Keratinocyte (primary cell): ENCODE measurements around the gene SMG6. TPM values are rescaled to one million over a fixed set of nuclear protein-coding genes. Genes with fewer than 3 reads are reported as not detected.

Source experiments
- DNase-seq: peaks from one replicate; pipeline ENCODE4 v3.0.0-alpha.2; 2011; ENCODE audit warnings: low read depth, missing footprints, low spot score
- FAIRE-seq: peaks from 2 replicates; lab custom pipeline; 2011; peaks lifted over from hg19 to GRCh38; lab: Jason Lieb, UNC
- H2AFZ ChIP-seq: 2 replicates; pipeline ENCODE4 v1.6.0; 2012; ENCODE audit warnings: low read length, control low read depth, inconsistent platforms; ENCODE audit not compliant: control insufficient read depth
- H3K27ac ChIP-seq: 2 replicates; pipeline ENCODE4 v1.5.1; 2011; ENCODE audit warnings: low read length; ENCODE audit not compliant: control insufficient read depth, insufficient read depth
- H3K27me3 ChIP-seq: 3 replicates; pipeline ENCODE4 v1.6.0; 2011; ENCODE audit warnings: low read length; ENCODE audit not compliant: control insufficient read depth, insufficient read depth; ENCODE audit errors: extremely low read depth
- H3K36me3 ChIP-seq, 2 experiments: 2 replicates in 1 of 2; 3 replicates in 1 of 2; pipeline ENCODE4 v1.5.1; 2011; ENCODE audit warnings: low read length in 2 of 2, mild to moderate bottlenecking in 1 of 2; ENCODE audit not compliant: control insufficient read depth in 2 of 2, insufficient read depth in 2 of 2; ENCODE audit errors: extremely low read depth in 1 of 2
- H3K4me1 ChIP-seq: 3 replicates; pipeline ENCODE4 v1.5.1; 2011; ENCODE audit warnings: low read length; ENCODE audit not compliant: control insufficient read depth, insufficient read depth; ENCODE audit errors: extremely low read depth
- H3K4me2 ChIP-seq: 3 replicates; pipeline ENCODE4 v1.6.0; 2011; ENCODE audit warnings: low read depth, low read length; ENCODE audit not compliant: control insufficient read depth, insufficient read depth; ENCODE audit errors: extremely low read depth
- H3K4me3 ChIP-seq, 3 experiments: fragments of 200-600 bp in 1 of 3; sonication (generic) in 1 of 3; 2 replicates in 2 of 3; 3 replicates in 1 of 3; pipeline ENCODE4 v1.5.1; 2011 to 2016; ENCODE audit warnings: low read length in 3 of 3, mild to moderate bottlenecking in 3 of 3, control low read depth in 2 of 3, inconsistent platforms in 1 of 3, low read depth in 1 of 3, mixed read lengths in 1 of 3, mixed run types in 1 of 3, moderate library complexity in 1 of 3; ENCODE audit not compliant: control insufficient read depth in 2 of 3, insufficient read depth in 2 of 3; ENCODE audit errors: extremely low read depth in 1 of 3
- H3K79me2 ChIP-seq: 2 replicates; pipeline ENCODE4 v1.6.0; 2012; ENCODE audit warnings: low read length; ENCODE audit not compliant: control insufficient read depth, insufficient read depth
- H3K9ac ChIP-seq: 3 replicates; pipeline ENCODE4 v1.6.0; 2011; ENCODE audit warnings: low read length; ENCODE audit not compliant: control insufficient read depth, insufficient read depth; ENCODE audit errors: extremely low read depth
- H3K9me1 ChIP-seq: 3 replicates; pipeline ENCODE4 v1.6.0; 2011; ENCODE audit warnings: low read length; ENCODE audit not compliant: control insufficient read depth, insufficient read depth; ENCODE audit errors: extremely low read depth
- H3K9me3 ChIP-seq: 2 replicates; pipeline ENCODE4 v1.5.1; 2012; ENCODE audit warnings: low read depth, low read length; ENCODE audit not compliant: control insufficient read depth
- H4K20me1 ChIP-seq: 3 replicates; pipeline ENCODE4 v1.6.0; 2011; ENCODE audit warnings: low read length; ENCODE audit not compliant: control insufficient read depth, insufficient read depth; ENCODE audit errors: extremely low read depth
- EZH2 ChIP-seq: IDR thresholded peaks from one replicate; pipeline ENCODE4 v1.6.1; 2012; ENCODE audit warnings: inconsistent platforms, mild to moderate bottlenecking, low read length, moderate library complexity
- dilution Hi-C: fragments of 300-500 bp; cut with MboI; formaldehyde crosslinking; loops from one replicate; pipeline ENCODE4 v1.7.0; 2020; ENCODE audit warnings: low sequenced_read_pairs; ENCODE audit not compliant: extremely low pct_ligation_motif_present
- polyA plus RNA-seq, 5 experiments: library from polyadenylated mRNA; depleted of rRNA in 3 of 5; stranded (reverse) in 3 of 5; stranded (forward) in 1 of 5; unstranded in 1 of 5; fragments of >200 nt; gene quantifications; 1 replicate in 1 of 5; 2 replicates in 3 of 5; 3 replicates in 1 of 5; pipeline versions ENCODE4 v1.2.1 to v1.2.3, GENCODE V29; 2011 to 2012; ENCODE audit warnings: missing spikeins in 2 of 5, low read depth in 1 of 5, low replicate concordance in 1 of 5
- TF ChIP-seq, protein P1 (sequence below), 3 experiments: IDR thresholded peaks in 1 of 3; conservative IDR thresholded peaks in 1 of 3; optimal IDR thresholded peaks in 1 of 3; 2 replicates in 2 of 3; 3 replicates in 1 of 3; pipeline versions ENCODE3 to v1.5.1; 2011; ENCODE audit warnings: low read length in 3 of 3, mild to moderate bottlenecking in 3 of 3, moderate library complexity in 2 of 3, control low read depth in 1 of 3, inconsistent platforms in 1 of 3; ENCODE audit not compliant: insufficient read depth in 2 of 3; ENCODE audit errors: extremely low read depth in 1 of 3

The SMG6 gene
- polyA plus RNA-seq, 1 donor (not counting 4 experiments of a cell fraction or from before 2014, with no cell fraction given): 3.6 TPM

GRCh38 chr17:2335726-2336214 is 32.2 kb upstream of the SMG6 start:
- H3K27ac ChIP-seq: peak overlapping the region; percentile 86
- H2AFZ ChIP-seq: peak overlapping the region; percentile 92
- no peaks in the 10 kb centered on the region for H4K20me1 ChIP-seq
- FAIRE-seq (no peak), DNase-seq (no peak)
- peaks cover 20% of the 10 kb centered on the region for H3K4me1 ChIP-seq
- H3K4me3 ChIP-seq: peak overlapping the region; percentile 61 to 90 (median 87)
- no peak for TF ChIP-seq EZH2
- TF ChIP-seq, protein P1, sequence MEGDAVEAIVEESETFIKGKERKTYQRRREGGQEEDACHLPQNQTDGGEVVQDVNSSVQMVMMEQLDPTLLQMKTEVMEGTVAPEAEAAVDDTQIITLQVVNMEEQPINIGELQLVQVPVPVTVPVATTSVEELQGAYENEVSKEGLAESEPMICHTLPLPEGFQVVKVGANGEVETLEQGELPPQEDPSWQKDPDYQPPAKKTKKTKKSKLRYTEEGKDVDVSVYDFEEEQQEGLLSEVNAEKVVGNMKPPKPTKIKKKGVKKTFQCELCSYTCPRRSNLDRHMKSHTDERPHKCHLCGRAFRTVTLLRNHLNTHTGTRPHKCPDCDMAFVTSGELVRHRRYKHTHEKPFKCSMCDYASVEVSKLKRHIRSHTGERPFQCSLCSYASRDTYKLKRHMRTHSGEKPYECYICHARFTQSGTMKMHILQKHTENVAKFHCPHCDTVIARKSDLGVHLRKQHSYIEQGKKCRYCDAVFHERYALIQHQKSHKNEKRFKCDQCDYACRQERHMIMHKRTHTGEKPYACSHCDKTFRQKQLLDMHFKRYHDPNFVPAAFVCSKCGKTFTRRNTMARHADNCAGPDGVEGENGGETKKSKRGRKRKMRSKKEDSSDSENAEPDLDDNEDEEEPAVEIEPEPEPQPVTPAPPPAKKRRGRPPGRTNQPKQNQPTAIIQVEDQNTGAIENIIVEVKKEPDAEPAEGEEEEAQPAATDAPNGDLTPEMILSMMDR (optimal IDR thresholded peaks at IDR 0.05 in 1 of 3, IDR thresholded peaks at IDR 0.05 in 1 of 3, conservative IDR thresholded peaks at IDR 0.05 in 1 of 3; ENCODE audit: extremely low read depth in 1 of 3, insufficient read depth in 2 of 3, low read length in 3 of 3): no peak
- H3K9me3 ChIP-seq: no peaks in the 10 kb centered on the region
- H3K9ac ChIP-seq: peak overlapping the region; percentile 96
- H3K9me1 ChIP-seq: no peaks in the 10 kb centered on the region
- H3K4me2 ChIP-seq: peak overlapping the region; percentile 94
- no peaks in the 10 kb centered on the region for H3K27me3 ChIP-seq
- peaks cover 17 to 43% of the 10 kb centered on the region in 2 experiments for H3K36me3 ChIP-seq
- peaks cover 47% of the 10 kb centered on the region for H3K79me2 ChIP-seq
- dilution Hi-C loops: no loop called here

GRCh38 chr17:2331303-2331702 is 27.7 kb upstream of the SMG6 start:
- no peak overlapping the region for H3K4me3 ChIP-seq
- no peak overlapping the region for H3K4me2 ChIP-seq
- TF ChIP-seq EZH2: no peak
- TF ChIP-seq, protein P1 (optimal IDR thresholded peaks at IDR 0.05 in 1 of 3, IDR thresholded peaks at IDR 0.05 in 1 of 3, conservative IDR thresholded peaks at IDR 0.05 in 1 of 3; ENCODE audit: extremely low read depth in 1 of 3, insufficient read depth in 2 of 3, low read length in 3 of 3): no peak
- dilution Hi-C loops: no loop called here
- no peaks in the 10 kb centered on the region for H3K27me3 ChIP-seq
- H3K4me1 ChIP-seq: peaks cover 11% of the 10 kb centered on the region
- peaks cover 2% of the 10 kb centered on the region for H4K20me1 ChIP-seq
- peaks cover 36 to 56% of the 10 kb centered on the region in 2 experiments for H3K36me3 ChIP-seq
- H2AFZ ChIP-seq: no peak overlapping the region
- no peaks in the 10 kb centered on the region for H3K9me3 ChIP-seq
- H3K27ac ChIP-seq: no peak overlapping the region
- H3K9me1 ChIP-seq: no peaks in the 10 kb centered on the region
- FAIRE-seq: no peak
- no peak overlapping the region for H3K9ac ChIP-seq
- H3K79me2 ChIP-seq: peaks cover 60% of the 10 kb centered on the region
- no peak for DNase-seq
